Measurements from ENCODE around the gene FCAR. TPM values are rescaled to one million over a fixed set of nuclear protein-coding genes. Genes with fewer than 3 reads are reported as not detected.
"Not testable (repeated sequence)": the region's sequence is repeated elsewhere in the genome, so short reads cannot be mapped to it uniquely, and the experiment has no call there.

FCAR gene
- total RNA-seq (2014; rRNA removed) (not detected in 2 replicates), Bru-seq, nascent RNA (not detected), BruChase-seq, experiment 1, labeled RNA remaining after a 6-hour chase (not detected), BruChase-seq, experiment 2, labeled RNA remaining after a 2-hour chase (not detected)
- long read RNA-seq, result 0 reads

DNA sequence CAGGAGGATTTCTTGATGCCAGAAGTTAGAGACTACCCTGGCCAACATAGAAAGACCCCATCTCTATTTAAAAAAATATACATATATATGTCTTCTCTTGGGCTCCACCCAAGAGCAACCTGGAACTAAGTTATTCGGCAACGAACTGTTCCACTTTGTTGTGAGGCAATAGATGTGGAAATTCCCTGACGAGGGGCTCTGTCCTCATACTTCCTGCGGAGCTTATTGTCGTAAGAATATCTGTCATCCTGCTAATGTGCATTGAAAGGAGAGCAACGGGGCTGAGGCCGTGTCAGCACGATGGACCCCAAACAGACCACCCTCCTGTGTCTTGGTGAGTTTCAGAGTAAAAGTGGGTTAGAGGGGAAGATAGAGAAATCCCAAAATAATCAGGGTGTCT, at the start of gene FCAR:
Gene FCAR (plus strand): TSS at position 246 of the 400 bp plus-strand sequence. CDS start 55 bp downstream, at position 301.
- BruUV-seq (replicated peaks), result no TSS peak
- no peaks in the 10 kb centered on the region for H3K4me1 ChIP-seq (ENCODE audit: insufficient read depth, low read length)
- DNase-seq, result no peak
- no peak within 1 kb of the TSS for H2AFZ ChIP-seq (ENCODE audit: low read length)
- H3K9me3 ChIP-seq (ENCODE audit: low read length), result no peaks in the 10 kb centered on the region
- peaks cover 64% of the 10 kb centered on the region for H3K27me3 ChIP-seq (ENCODE audit: low read length)
- H3K9me2 ChIP-seq (replicated peaks; ENCODE audit: low read length), result no peaks in the 10 kb centered on the region
- H3K27ac ChIP-seq (ENCODE audit: low read length), result no peak within 1 kb of the TSS
- ChIA-PET CTCF (no interaction called here), POLR2A (ENCODE audit: unreplicated experiment) (no interaction called here)
- no peaks in the 10 kb centered on the region for H3F3A ChIP-seq (ENCODE audit: low read length, unreplicated experiment)
- intact Hi-C loops (cut with micrococcal nuclease), result no loop called here
- no peaks in the 10 kb centered on the region for H4K20me1 ChIP-seq (ENCODE audit: low read length)
- H3K36me3 ChIP-seq (ENCODE audit: low read depth, low read length), result no peaks in the 10 kb centered on the region
- TF ChIP-seq EZH2 (IDR thresholded peaks at IDR 0.05; ENCODE audit: low read length, unreplicated experiment), result no peak
- TF ChIP-seq, protein P1, sequence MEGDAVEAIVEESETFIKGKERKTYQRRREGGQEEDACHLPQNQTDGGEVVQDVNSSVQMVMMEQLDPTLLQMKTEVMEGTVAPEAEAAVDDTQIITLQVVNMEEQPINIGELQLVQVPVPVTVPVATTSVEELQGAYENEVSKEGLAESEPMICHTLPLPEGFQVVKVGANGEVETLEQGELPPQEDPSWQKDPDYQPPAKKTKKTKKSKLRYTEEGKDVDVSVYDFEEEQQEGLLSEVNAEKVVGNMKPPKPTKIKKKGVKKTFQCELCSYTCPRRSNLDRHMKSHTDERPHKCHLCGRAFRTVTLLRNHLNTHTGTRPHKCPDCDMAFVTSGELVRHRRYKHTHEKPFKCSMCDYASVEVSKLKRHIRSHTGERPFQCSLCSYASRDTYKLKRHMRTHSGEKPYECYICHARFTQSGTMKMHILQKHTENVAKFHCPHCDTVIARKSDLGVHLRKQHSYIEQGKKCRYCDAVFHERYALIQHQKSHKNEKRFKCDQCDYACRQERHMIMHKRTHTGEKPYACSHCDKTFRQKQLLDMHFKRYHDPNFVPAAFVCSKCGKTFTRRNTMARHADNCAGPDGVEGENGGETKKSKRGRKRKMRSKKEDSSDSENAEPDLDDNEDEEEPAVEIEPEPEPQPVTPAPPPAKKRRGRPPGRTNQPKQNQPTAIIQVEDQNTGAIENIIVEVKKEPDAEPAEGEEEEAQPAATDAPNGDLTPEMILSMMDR (conservative IDR thresholded peaks at IDR 0.05; ENCODE audit: low read depth, low read length), result no peak
- no peak for TF ChIP-seq EZH2phosphoT487 (IDR thresholded peaks at IDR 0.05; ENCODE audit: borderline replicate concordance, low read length)
- no peak within 1 kb of the TSS for H3K4me2 ChIP-seq (ENCODE audit: low read length)
- no peaks in the 10 kb centered on the region for H3K79me2 ChIP-seq (ENCODE audit: low read length)
- no peak for ATAC-seq
- H3K9ac ChIP-seq (ENCODE audit: low read length), result no peak within 1 kb of the TSS
- no peak within 1 kb of the TSS for H3K4me3 ChIP-seq (ENCODE audit: low read length)

DNA sequence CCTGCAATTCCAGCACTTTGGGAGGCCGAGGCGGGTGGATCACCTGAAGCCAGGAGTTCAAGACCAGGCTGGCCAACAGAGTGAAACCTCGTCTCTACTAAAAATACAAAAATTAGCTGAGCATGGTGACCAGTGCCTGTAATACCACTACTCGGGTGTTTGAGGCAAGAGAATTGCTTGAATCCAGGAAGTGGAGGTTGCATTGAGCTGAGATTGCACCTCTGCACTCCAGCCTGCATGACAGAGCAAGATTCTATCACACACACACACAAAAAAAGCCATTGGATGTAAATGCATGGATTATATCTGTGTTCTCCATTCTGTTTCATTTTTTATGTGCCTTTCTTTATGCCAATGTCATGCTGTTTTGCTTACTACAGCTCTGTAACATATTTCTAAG, 49.6 kb upstream of the FCAR start:
- ATAC-seq; intact Hi-C loops (cut with micrococcal nuclease); H3K9me2 ChIP-seq (replicated peaks; ENCODE audit: low read length); H3K79me2 ChIP-seq (ENCODE audit: low read length); H3K9ac ChIP-seq (ENCODE audit: low read length); DNase-seq; H3K27ac ChIP-seq (ENCODE audit: low read length); H3K9me3 ChIP-seq (ENCODE audit: low read length); H3F3A ChIP-seq (ENCODE audit: low read length, unreplicated experiment); H3K4me2 ChIP-seq (ENCODE audit: low read length); H3K4me1 ChIP-seq (ENCODE audit: insufficient read depth, low read length); BruUV-seq (replicated peaks); H2AFZ ChIP-seq (ENCODE audit: low read length); H3K4me3 ChIP-seq (ENCODE audit: low read length); CTCF ChIA-PET; POLR2A ChIA-PET (ENCODE audit: unreplicated experiment); H4K20me1 ChIP-seq (ENCODE audit: low read length); H3K36me3 ChIP-seq (ENCODE audit: low read depth, low read length): not testable (repeated sequence)
- peaks cover 28% of the 10 kb centered on the region for H3K27me3 ChIP-seq (ENCODE audit: low read length)

DNA sequence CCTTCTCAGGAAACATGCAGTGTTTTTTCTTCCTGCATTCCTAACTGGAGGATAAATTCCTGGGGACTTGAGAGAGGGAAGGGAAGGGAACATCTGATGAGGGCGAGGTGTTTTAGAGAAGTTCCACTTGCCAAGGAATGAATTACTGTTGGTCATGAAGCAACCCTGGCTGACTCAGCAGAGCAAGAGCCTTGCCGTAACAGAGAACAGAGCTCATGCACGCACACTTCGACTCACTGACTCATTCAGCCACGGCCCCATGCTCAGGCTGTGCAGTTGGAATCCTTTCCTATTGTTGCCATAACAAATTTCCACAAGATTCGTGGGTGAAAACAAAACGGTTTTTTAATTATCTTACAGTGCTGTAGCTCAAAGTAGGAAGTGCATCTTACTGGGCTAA, 48.7 kb upstream of the FCAR start:
- H3F3A ChIP-seq (ENCODE audit: low read length, unreplicated experiment); CTCF ChIA-PET; POLR2A ChIA-PET (ENCODE audit: unreplicated experiment); intact Hi-C loops (cut with micrococcal nuclease); H4K20me1 ChIP-seq (ENCODE audit: low read length); H3K4me3 ChIP-seq (ENCODE audit: low read length); H3K4me2 ChIP-seq (ENCODE audit: low read length); H3K9ac ChIP-seq (ENCODE audit: low read length); DNase-seq; H3K9me2 ChIP-seq (replicated peaks; ENCODE audit: low read length); H3K27ac ChIP-seq (ENCODE audit: low read length); H3K36me3 ChIP-seq (ENCODE audit: low read depth, low read length); BruUV-seq (replicated peaks); H3K9me3 ChIP-seq (ENCODE audit: low read length); H2AFZ ChIP-seq (ENCODE audit: low read length); H3K4me1 ChIP-seq (ENCODE audit: insufficient read depth, low read length); ATAC-seq; H3K79me2 ChIP-seq (ENCODE audit: low read length): not testable (repeated sequence)
- H3K27me3 ChIP-seq (ENCODE audit: low read length), result peaks cover 27% of the 10 kb centered on the region

DNA sequence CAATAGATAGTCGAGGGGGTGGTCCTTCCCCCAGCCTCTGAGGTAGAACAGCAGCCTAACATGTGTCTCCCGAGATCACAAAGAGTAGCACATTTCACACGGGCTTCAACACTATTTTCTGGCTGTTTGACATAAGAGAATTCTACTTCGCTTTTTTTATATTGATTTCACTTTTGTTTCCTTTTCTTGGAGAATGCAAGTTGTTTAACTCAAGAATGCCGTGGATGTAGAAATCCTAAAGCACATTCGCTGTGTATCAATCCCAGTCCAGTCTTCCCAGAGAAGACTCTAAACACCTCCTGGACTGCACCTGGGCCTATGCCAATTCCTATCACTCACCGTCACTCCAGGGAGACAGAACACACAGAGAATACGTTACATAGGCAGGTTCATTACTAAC, 46.0 kb upstream of the FCAR start:
- H3K4me1 ChIP-seq (ENCODE audit: insufficient read depth, low read length); H3K9ac ChIP-seq (ENCODE audit: low read length); H3K9me3 ChIP-seq (ENCODE audit: low read length); H4K20me1 ChIP-seq (ENCODE audit: low read length); intact Hi-C loops (cut with micrococcal nuclease); H3K4me3 ChIP-seq (ENCODE audit: low read length); CTCF ChIA-PET; H2AFZ ChIP-seq (ENCODE audit: low read length); H3K27ac ChIP-seq (ENCODE audit: low read length); H3K36me3 ChIP-seq (ENCODE audit: low read depth, low read length); BruUV-seq (replicated peaks); POLR2A ChIA-PET (ENCODE audit: unreplicated experiment); H3K79me2 ChIP-seq (ENCODE audit: low read length); ATAC-seq; H3K4me2 ChIP-seq (ENCODE audit: low read length); H3K9me2 ChIP-seq (replicated peaks; ENCODE audit: low read length); DNase-seq; H3F3A ChIP-seq (ENCODE audit: low read length, unreplicated experiment): not testable (repeated sequence)
- H3K27me3 ChIP-seq (ENCODE audit: low read length), result peaks cover 14% of the 10 kb centered on the region; the same call in 1 of the 2 replicates

DNA sequence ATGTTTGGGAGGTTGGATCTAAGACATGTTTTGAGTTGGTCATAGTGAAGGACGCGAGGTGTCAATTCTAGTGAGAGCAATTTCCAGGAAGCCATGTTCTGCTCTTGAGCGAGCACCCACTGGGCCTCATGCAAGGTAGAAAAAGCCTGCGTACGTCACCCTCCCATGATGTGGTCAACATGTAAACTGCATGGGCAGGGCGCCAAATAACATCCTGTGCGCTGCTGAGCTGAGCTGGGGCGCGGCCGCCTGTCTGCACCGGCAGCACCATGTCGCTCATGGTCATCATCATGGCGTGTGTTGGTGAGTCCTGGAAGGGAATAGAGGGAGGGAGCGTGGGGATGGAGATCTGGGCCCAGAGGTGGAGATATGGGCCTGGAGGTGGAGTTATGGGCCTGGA, 41.5 kb upstream of the FCAR start, which contains the start of gene KIR2DS4:
Gene KIR2DS4 (plus strand): TSS at position 181 of the 400 bp plus-strand sequence.
- H3K4me1 ChIP-seq (ENCODE audit: insufficient read depth, low read length); H3K9me3 ChIP-seq (ENCODE audit: low read length); H3K79me2 ChIP-seq (ENCODE audit: low read length); H3K9ac ChIP-seq (ENCODE audit: low read length); H3K27me3 ChIP-seq (ENCODE audit: low read length); POLR2A ChIA-PET (ENCODE audit: unreplicated experiment); H3K4me3 ChIP-seq (ENCODE audit: low read length); H3F3A ChIP-seq (ENCODE audit: low read length, unreplicated experiment); CTCF ChIA-PET; H3K9me2 ChIP-seq (replicated peaks; ENCODE audit: low read length); H3K27ac ChIP-seq (ENCODE audit: low read length); DNase-seq; H2AFZ ChIP-seq (ENCODE audit: low read length); H3K36me3 ChIP-seq (ENCODE audit: low read depth, low read length); BruUV-seq (replicated peaks); ATAC-seq; H3K4me2 ChIP-seq (ENCODE audit: low read length); H4K20me1 ChIP-seq (ENCODE audit: low read length); intact Hi-C loops (cut with micrococcal nuclease): not testable (repeated sequence)

DNA sequence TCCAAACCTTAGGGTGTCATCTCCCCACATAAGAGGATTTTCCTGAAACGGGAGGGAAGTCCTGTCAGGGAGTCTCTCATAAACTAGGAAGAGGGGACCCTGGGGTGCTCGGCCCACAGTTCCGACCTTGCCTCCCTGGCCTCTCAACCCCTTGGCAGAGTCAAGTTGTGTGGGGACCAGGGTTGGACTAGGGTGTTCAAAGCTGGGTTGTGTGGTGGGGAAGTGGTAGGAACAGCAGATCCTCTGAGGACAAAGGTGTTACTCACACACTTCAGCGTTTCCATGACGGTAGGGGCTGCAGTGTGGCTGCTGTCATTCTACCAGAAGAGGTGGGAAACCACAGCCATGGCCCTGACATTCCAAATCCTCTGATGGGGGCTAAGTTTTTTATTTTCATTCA, 38.9 kb upstream of the FCAR start:
- H3K79me2 ChIP-seq (ENCODE audit: low read length); H3K4me3 ChIP-seq (ENCODE audit: low read length); H3F3A ChIP-seq (ENCODE audit: low read length, unreplicated experiment); H3K9me2 ChIP-seq (replicated peaks; ENCODE audit: low read length); H3K27ac ChIP-seq (ENCODE audit: low read length); H3K9ac ChIP-seq (ENCODE audit: low read length); CTCF ChIA-PET; H3K4me2 ChIP-seq (ENCODE audit: low read length); H4K20me1 ChIP-seq (ENCODE audit: low read length); H3K27me3 ChIP-seq (ENCODE audit: low read length); DNase-seq; H3K4me1 ChIP-seq (ENCODE audit: insufficient read depth, low read length); BruUV-seq (replicated peaks); ATAC-seq; H2AFZ ChIP-seq (ENCODE audit: low read length); POLR2A ChIA-PET (ENCODE audit: unreplicated experiment); intact Hi-C loops (cut with micrococcal nuclease); H3K9me3 ChIP-seq (ENCODE audit: low read length); H3K36me3 ChIP-seq (ENCODE audit: low read depth, low read length): not testable (repeated sequence)

All from PC-3 (cell line).